Activated T-helper 17 cell treated with anti-CD3 and anti-CD28 coated beads, Interleukin-2, amount 50 U/mL, for 72 hours (primary cell): ENCODE results near the gene SCN5A. TPM values are rescaled to one million over a fixed set of nuclear protein-coding genes. Genes with fewer than 3 reads are reported as not detected.

ENCODE experiments used
- ATAC-seq: fragments of 150-1000 bp; cut with Tn5 transposase; replicated peaks from 2 replicates; pipeline ENCODE4 v1.10.0; 2021; ENCODE audit warnings: mild to moderate bottlenecking, moderate library complexity
- H3K27ac Mint-ChIP-seq: one replicate; pipeline ENCODE4 v1.8.0; 2022; ENCODE audit warnings: mixed read lengths
- H3K27me3 Mint-ChIP-seq: one replicate; pipeline ENCODE4 v1.8.0; 2022; ENCODE audit warnings: mixed read lengths
- H3K36me3 Mint-ChIP-seq: one replicate; pipeline ENCODE4 v1.8.0; 2022; ENCODE audit warnings: low read depth, mild to moderate bottlenecking, mixed read lengths
- H3K4me1 Mint-ChIP-seq: one replicate; pipeline ENCODE4 v1.8.0; 2022; ENCODE audit warnings: mixed read lengths
- H3K4me3 Mint-ChIP-seq: one replicate; pipeline ENCODE4 v1.8.0; 2022; ENCODE audit warnings: mild to moderate bottlenecking, mixed read lengths
- H3K9me3 Mint-ChIP-seq: one replicate; pipeline ENCODE4 v1.8.0; 2022; ENCODE audit warnings: mixed read lengths
- total RNA-seq, 2 donors: library from RNA; stranded (reverse); gene quantifications; one replicate each; pipeline ENCODE4 v1.2.3, GENCODE V29; 2022

The SCN5A gene
- total RNA-seq, 2 donors from 2014 or later, result 0.35 to 0.85 TPM

GRCh38 chr3:38606561-38606960 is 42.9 kb downstream of the SCN5A start:
- Mint-ChIP-seq H3K9me3 (no peaks in the 10 kb centered on the region), H3K27ac (no peak overlapping the region), H3K27me3 (peaks cover 4% of the 10 kb centered on the region), H3K4me3 (no peak overlapping the region), H3K36me3 (no peaks in the 10 kb centered on the region), H3K4me1 (no peaks in the 10 kb centered on the region)
- ATAC-seq, result no peak

GRCh38 chr3:38605981-38606380 is 43.5 kb downstream of the SCN5A start:
- no peak for ATAC-seq
- H3K4me3 Mint-ChIP-seq, result no peak overlapping the region
- H3K27me3 Mint-ChIP-seq, result peaks cover 4% of the 10 kb centered on the region
- H3K9me3 Mint-ChIP-seq, result no peaks in the 10 kb centered on the region
- no peaks in the 10 kb centered on the region for H3K36me3 Mint-ChIP-seq
- H3K27ac Mint-ChIP-seq, result no peak overlapping the region
- H3K4me1 Mint-ChIP-seq, result no peaks in the 10 kb centered on the region

- Mint-ChIP-seq H3K27ac (no peak overlapping the region), H3K36me3 (no peaks in the 10 kb centered on the region), H3K4me3 (no peak overlapping the region), H3K27me3 (peaks cover 4% of the 10 kb centered on the region), H3K4me1 (no peaks in the 10 kb centered on the region), H3K9me3 (no peaks in the 10 kb centered on the region)
- ATAC-seq, result no peak
These were observed 45.2 kb downstream of the SCN5A start for GRCh38 chr3:38604246-38604645.

GRCh38 chr3:38603731-38604131 is 45.8 kb downstream of the SCN5A start:
- Mint-ChIP-seq H3K27ac (no peak overlapping the region), H3K36me3 (no peaks in the 10 kb centered on the region), H3K4me1 (no peaks in the 10 kb centered on the region), H3K27me3 (peaks cover 4% of the 10 kb centered on the region), H3K9me3 (no peaks in the 10 kb centered on the region), H3K4me3 (no peak overlapping the region)
- ATAC-seq, result no peak

- Mint-ChIP-seq H3K36me3 (no peaks in the 10 kb centered on the region), H3K9me3 (no peaks in the 10 kb centered on the region)
- ATAC-seq, result no peak
These were observed 46.8 kb downstream of the SCN5A start for GRCh38 chr3:38602576-38603250.

GRCh38 chr3:38601956-38602550 is 47.4 kb downstream of the SCN5A start:
- no peak overlapping the region for H3K4me3 Mint-ChIP-seq
- no peak for ATAC-seq
- no peak overlapping the region for H3K27ac Mint-ChIP-seq
- H3K36me3 Mint-ChIP-seq, result no peaks in the 10 kb centered on the region
- H3K4me1 Mint-ChIP-seq, result no peaks in the 10 kb centered on the region
- peaks cover 19% of the 10 kb centered on the region for H3K27me3 Mint-ChIP-seq
- H3K9me3 Mint-ChIP-seq, result no peaks in the 10 kb centered on the region

More at GRCh38 chr3:38602576-38603250, 46.8 kb downstream of the SCN5A start:
- Mint-ChIP-seq H3K27ac (no peak overlapping the region), H3K4me1 (no peaks in the 10 kb centered on the region), H3K4me3 (no peak overlapping the region), H3K27me3 (peaks cover 13% of the 10 kb centered on the region)

GRCh38 chr3:38600551-38600950 is 48.9 kb downstream of the SCN5A start:
- H3K4me1 Mint-ChIP-seq, result no peaks in the 10 kb centered on the region
- H3K9me3 Mint-ChIP-seq, result no peaks in the 10 kb centered on the region
- no peak overlapping the region for H3K27ac Mint-ChIP-seq
- no peak overlapping the region for H3K4me3 Mint-ChIP-seq
- H3K27me3 Mint-ChIP-seq, result peaks cover 20% of the 10 kb centered on the region
- H3K36me3 Mint-ChIP-seq, result no peaks in the 10 kb centered on the region
- no peak for ATAC-seq

GRCh38 chr3:38599886-38600285 is 49.6 kb downstream of the SCN5A start:
- Mint-ChIP-seq H3K4me1 (no peaks in the 10 kb centered on the region), H3K4me3 (no peak overlapping the region), H3K27me3 (peaks cover 26% of the 10 kb centered on the region), H3K36me3 (no peaks in the 10 kb centered on the region), H3K9me3 (no peaks in the 10 kb centered on the region), H3K27ac (no peak overlapping the region)
- ATAC-seq, result no peak

- Mint-ChIP-seq H3K36me3 (no peaks in the 10 kb centered on the region), H3K4me1 (no peaks in the 10 kb centered on the region)
These were observed 50.7 kb downstream of the SCN5A start for GRCh38 chr3:38598791-38599190.

GRCh38 chr3:38597502-38598060 is 51.9 kb downstream of the SCN5A start:
- Mint-ChIP-seq H3K36me3 (no peaks in the 10 kb centered on the region), H3K9me3 (no peaks in the 10 kb centered on the region), H3K4me1 (no peaks in the 10 kb centered on the region), H3K4me3 (no peak overlapping the region), H3K27me3 (peaks cover 40% of the 10 kb centered on the region), H3K27ac (no peak overlapping the region)
- ATAC-seq, result no peak

More at GRCh38 chr3:38598791-38599190, 50.7 kb downstream of the SCN5A start:
- H3K27ac Mint-ChIP-seq, result no peak overlapping the region
- H3K27me3 Mint-ChIP-seq, result peaks cover 33% of the 10 kb centered on the region
- no peaks in the 10 kb centered on the region for H3K9me3 Mint-ChIP-seq
- no peak overlapping the region for H3K4me3 Mint-ChIP-seq
- ATAC-seq, result no peak

- ATAC-seq, result no peak
- Mint-ChIP-seq H3K4me1 (no peaks in the 10 kb centered on the region), H3K27ac (no peak overlapping the region), H3K27me3 (peaks cover 40% of the 10 kb centered on the region), H3K36me3 (no peaks in the 10 kb centered on the region), H3K4me3 (no peak overlapping the region), H3K9me3 (no peaks in the 10 kb centered on the region)
These were observed 54.1 kb downstream of the SCN5A start for GRCh38 chr3:38595393-38595792.

GRCh38 chr3:38590521-38590920 is 59.0 kb downstream of the SCN5A start:
- ATAC-seq, result no peak
- no peak overlapping the region for H3K4me3 Mint-ChIP-seq
- H3K36me3 Mint-ChIP-seq, result no peaks in the 10 kb centered on the region
- no peak overlapping the region for H3K27ac Mint-ChIP-seq
- H3K9me3 Mint-ChIP-seq, result no peaks in the 10 kb centered on the region
- H3K4me1 Mint-ChIP-seq, result no peaks in the 10 kb centered on the region
- H3K27me3 Mint-ChIP-seq, result peaks cover 25% of the 10 kb centered on the region

- no peaks in the 10 kb centered on the region for H3K4me1 Mint-ChIP-seq
- peaks cover 15% of the 10 kb centered on the region for H3K27me3 Mint-ChIP-seq
- no peak overlapping the region for H3K4me3 Mint-ChIP-seq
- H3K36me3 Mint-ChIP-seq, result no peaks in the 10 kb centered on the region
- no peaks in the 10 kb centered on the region for H3K9me3 Mint-ChIP-seq
- no peak for ATAC-seq
- H3K27ac Mint-ChIP-seq, result no peak overlapping the region
These were observed 60.2 kb downstream of the SCN5A start for GRCh38 chr3:38588995-38589937.

GRCh38 chr3:38588371-38588971 is 61.0 kb downstream of the SCN5A start:
- H3K27ac Mint-ChIP-seq, result no peak overlapping the region
- no peaks in the 10 kb centered on the region for H3K36me3 Mint-ChIP-seq
- H3K4me1 Mint-ChIP-seq, result no peaks in the 10 kb centered on the region
- peaks cover 10% of the 10 kb centered on the region for H3K27me3 Mint-ChIP-seq
- H3K9me3 Mint-ChIP-seq, result no peaks in the 10 kb centered on the region
- no peak overlapping the region for H3K4me3 Mint-ChIP-seq
- ATAC-seq, result no peak
